ENCODE data around the gene HMCN1. TPM values are rescaled to one million over a fixed set of nuclear protein-coding genes. Genes with fewer than 3 reads are reported as not detected.
A peak's percentile ranks its signal among the peaks of the same experiment; 100 is the strongest.

HMCN1 gene
- total and polyA plus RNA-seq, 2 donors (not counting 1 experiment from before 2014, with no cell fraction given), result 6.8 to 21.0 TPM

- Histone ChIP-seq H3K36me3 (ENCODE audit: control insufficient read depth, insufficient read depth, low read length) (no peaks in the 10 kb centered on the region), H3K4me2 (ENCODE audit: extremely low read depth, insufficient read depth, low read length) (no peak overlapping the region), H4K20me1 (ENCODE audit: control insufficient read depth, extremely low read depth, insufficient read depth, low read length) (no peaks in the 10 kb centered on the region), H3K4me3 (replicated peaks in 1 of 4; ENCODE audit: control extremely low read depth in 1 of 4, insufficient read depth in 1 of 4, low read depth in 3 of 4, low read length in 4 of 4) (no peak overlapping the region), H3K27me3 (ENCODE audit: control insufficient read depth, insufficient read depth, low read length) (no peaks in the 10 kb centered on the region), H2AFZ (ENCODE audit: low read length) (peak overlapping the region; percentile 37), H3K27ac (ENCODE audit: insufficient read depth, low read length) (no peak overlapping the region), H3K9ac (ENCODE audit: insufficient read depth, low read length) (no peak overlapping the region), H3K79me2 (ENCODE audit: control insufficient read depth, insufficient read depth, low read length) (no peaks in the 10 kb centered on the region), H3K9me3 (ENCODE audit: control insufficient read depth, insufficient read depth, low read depth, low read length) (no peaks in the 10 kb centered on the region), H3K4me1 (ENCODE audit: control insufficient read depth, extremely low read depth, insufficient read depth, low read length) (no peaks in the 10 kb centered on the region)
- DNase-seq (ENCODE audit: low read depth in 2 of 2), result peak; percentile 15 to 32
- TF ChIP-seq, protein P1, sequence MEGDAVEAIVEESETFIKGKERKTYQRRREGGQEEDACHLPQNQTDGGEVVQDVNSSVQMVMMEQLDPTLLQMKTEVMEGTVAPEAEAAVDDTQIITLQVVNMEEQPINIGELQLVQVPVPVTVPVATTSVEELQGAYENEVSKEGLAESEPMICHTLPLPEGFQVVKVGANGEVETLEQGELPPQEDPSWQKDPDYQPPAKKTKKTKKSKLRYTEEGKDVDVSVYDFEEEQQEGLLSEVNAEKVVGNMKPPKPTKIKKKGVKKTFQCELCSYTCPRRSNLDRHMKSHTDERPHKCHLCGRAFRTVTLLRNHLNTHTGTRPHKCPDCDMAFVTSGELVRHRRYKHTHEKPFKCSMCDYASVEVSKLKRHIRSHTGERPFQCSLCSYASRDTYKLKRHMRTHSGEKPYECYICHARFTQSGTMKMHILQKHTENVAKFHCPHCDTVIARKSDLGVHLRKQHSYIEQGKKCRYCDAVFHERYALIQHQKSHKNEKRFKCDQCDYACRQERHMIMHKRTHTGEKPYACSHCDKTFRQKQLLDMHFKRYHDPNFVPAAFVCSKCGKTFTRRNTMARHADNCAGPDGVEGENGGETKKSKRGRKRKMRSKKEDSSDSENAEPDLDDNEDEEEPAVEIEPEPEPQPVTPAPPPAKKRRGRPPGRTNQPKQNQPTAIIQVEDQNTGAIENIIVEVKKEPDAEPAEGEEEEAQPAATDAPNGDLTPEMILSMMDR (conservative IDR thresholded peaks at IDR 0.05 in 1 of 2, IDR thresholded peaks at IDR 0.05 in 1 of 2; ENCODE audit: low read depth in 1 of 2, low read length in 2 of 2), result no peak
- no peak for TF ChIP-seq EZH2 (IDR thresholded peaks at IDR 0.05; ENCODE audit: low read length, missing control alignments)
Measured at GRCh38 chr1:186076006-186076405, 341.8 kb downstream of the HMCN1 start.

GRCh38 chr1:186078245-186078644 is 344.1 kb downstream of the HMCN1 start:
- no peak overlapping the region for H2AFZ ChIP-seq (ENCODE audit: low read length)
- no peak overlapping the region for H3K9ac ChIP-seq (ENCODE audit: insufficient read depth, low read length)
- H3K27me3 ChIP-seq (ENCODE audit: control insufficient read depth, insufficient read depth, low read length), result no peaks in the 10 kb centered on the region
- no peak overlapping the region for H3K27ac ChIP-seq (ENCODE audit: insufficient read depth, low read length)
- H3K79me2 ChIP-seq (ENCODE audit: control insufficient read depth, insufficient read depth, low read length), result no peaks in the 10 kb centered on the region
- H3K36me3 ChIP-seq (ENCODE audit: control insufficient read depth, insufficient read depth, low read length), result no peaks in the 10 kb centered on the region
- no peaks in the 10 kb centered on the region for H3K9me3 ChIP-seq (ENCODE audit: control insufficient read depth, insufficient read depth, low read depth, low read length)
- H3K4me1 ChIP-seq (ENCODE audit: control insufficient read depth, extremely low read depth, insufficient read depth, low read length), result no peaks in the 10 kb centered on the region
- H3K4me3 ChIP-seq (replicated peaks in 1 of 4; ENCODE audit: control extremely low read depth in 1 of 4, insufficient read depth in 1 of 4, low read depth in 3 of 4, low read length in 4 of 4), result no peak overlapping the region
- no peak overlapping the region for H3K4me2 ChIP-seq (ENCODE audit: extremely low read depth, insufficient read depth, low read length)
- no peaks in the 10 kb centered on the region for H4K20me1 ChIP-seq (ENCODE audit: control insufficient read depth, extremely low read depth, insufficient read depth, low read length)
- no peak for TF ChIP-seq EZH2 (IDR thresholded peaks at IDR 0.05; ENCODE audit: low read length, missing control alignments)
- TF ChIP-seq, protein P1 (conservative IDR thresholded peaks at IDR 0.05 in 1 of 2, IDR thresholded peaks at IDR 0.05 in 1 of 2; ENCODE audit: low read depth in 1 of 2, low read length in 2 of 2), result no peak
- no peak for DNase-seq (ENCODE audit: low read depth in 2 of 2)

DNA sequence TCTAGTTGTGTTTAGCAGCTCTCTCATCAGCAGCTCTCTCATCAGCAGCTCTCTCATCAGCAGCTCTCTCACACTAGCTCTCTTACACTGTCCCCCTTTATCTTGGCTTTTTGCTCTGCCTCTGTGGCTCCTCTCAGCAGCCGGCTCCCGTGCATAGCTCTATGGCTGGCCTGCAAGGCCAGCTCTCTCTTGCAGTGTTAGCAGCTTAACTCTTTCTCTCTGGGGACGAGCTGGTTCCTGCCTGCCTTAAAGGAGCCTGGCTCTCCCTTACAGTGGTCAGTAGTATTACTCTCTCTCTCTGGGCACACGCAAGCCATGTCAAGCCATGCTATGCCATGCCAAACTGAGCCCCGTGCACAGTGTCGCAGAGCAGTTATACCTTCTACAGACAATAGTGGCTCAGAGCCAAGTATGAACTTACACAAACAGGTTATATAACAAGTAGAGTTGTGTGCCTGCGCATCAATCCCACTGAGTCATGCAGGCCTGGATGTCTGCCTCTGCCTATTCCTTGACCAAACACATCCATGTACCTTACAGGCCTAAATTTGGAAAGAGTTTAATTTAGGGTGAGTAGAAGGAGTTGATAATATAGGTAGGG is 345.0 kb downstream of the HMCN1 start:
- Histone ChIP-seq H2AFZ (ENCODE audit: low read length) (no peak overlapping the region), H4K20me1 (ENCODE audit: control insufficient read depth, extremely low read depth, insufficient read depth, low read length) (no peaks in the 10 kb centered on the region), H3K79me2 (ENCODE audit: control insufficient read depth, insufficient read depth, low read length) (no peaks in the 10 kb centered on the region), H3K9ac (ENCODE audit: insufficient read depth, low read length) (no peak overlapping the region), H3K4me1 (ENCODE audit: control insufficient read depth, extremely low read depth, insufficient read depth, low read length) (no peaks in the 10 kb centered on the region), H3K4me3 (replicated peaks in 1 of 4; ENCODE audit: control extremely low read depth in 1 of 4, insufficient read depth in 1 of 4, low read depth in 3 of 4, low read length in 4 of 4) (no peak overlapping the region), H3K27ac (ENCODE audit: insufficient read depth, low read length) (no peak overlapping the region), H3K36me3 (ENCODE audit: control insufficient read depth, insufficient read depth, low read length) (no peaks in the 10 kb centered on the region), H3K9me3 (ENCODE audit: control insufficient read depth, insufficient read depth, low read depth, low read length) (no peaks in the 10 kb centered on the region), H3K4me2 (ENCODE audit: extremely low read depth, insufficient read depth, low read length) (no peak overlapping the region), H3K27me3 (ENCODE audit: control insufficient read depth, insufficient read depth, low read length) (no peaks in the 10 kb centered on the region)
- DNase-seq (ENCODE audit: low read depth in 2 of 2), result no peak
- TF ChIP-seq EZH2 (IDR thresholded peaks at IDR 0.05; ENCODE audit: low read length, missing control alignments), result no peak
- TF ChIP-seq, protein P1 (conservative IDR thresholded peaks at IDR 0.05 in 1 of 2, IDR thresholded peaks at IDR 0.05 in 1 of 2; ENCODE audit: low read depth in 1 of 2, low read length in 2 of 2), result no peak
